Thoracic aorta (tissue), 2 donors: ENCODE measurements around the gene CAMTA2. TPM values are rescaled to one million over a fixed set of nuclear protein-coding genes. Genes with fewer than 3 reads are reported as not detected.

ENCODE experiments used
- ATAC-seq: fragments of 150-250 bp; one replicate; pipeline ENCODE4 v1.8.0; 2017; ENCODE audit warnings: low read depth; ENCODE audit not compliant: insufficient number of reproducible peaks, low FRiP score
- DNase-seq: peaks from one replicate; pipeline ENCODE4 v3.0.0-alpha.2; 2020; ENCODE audit warnings: low spot score
- H3K27ac ChIP-seq, 2 donors: fragments of 200-600 bp; sonication (generic); 1 replicate in 1 of 2; 2 replicates in 1 of 2; pipeline ENCODE4 v1.5.1; 2016; ENCODE audit warnings: mild to moderate bottlenecking in 2 of 2, moderate library complexity in 2 of 2
- H3K27me3 ChIP-seq: fragments of 200-600 bp; sonication (generic); replicated peaks from 2 replicates; pipeline ENCODE4 v1.6.0; 2016; ENCODE audit warnings: mild to moderate bottlenecking; ENCODE audit not compliant: insufficient read depth
- H3K36me3 ChIP-seq: fragments of 200-600 bp; sonication (generic); one replicate; pipeline ENCODE4 v1.5.1; 2016
- H3K4me1 ChIP-seq, 2 donors: fragments of 200-600 bp; sonication (generic); 1 replicate in 1 of 2; 2 replicates in 1 of 2; pipeline versions ENCODE4 v1.5.1 to v1.6.0; 2016; ENCODE audit warnings: low read depth in 2 of 2, mild to moderate bottlenecking in 1 of 2; ENCODE audit not compliant: control insufficient read depth in 1 of 2
- H3K4me3 ChIP-seq: fragments of 200-600 bp; sonication (generic); 2 replicates; pipeline ENCODE4 v1.5.1; 2016; ENCODE audit warnings: mild to moderate bottlenecking
- H3K9me3 ChIP-seq: fragments of 200-600 bp; sonication (generic); 2 replicates; pipeline ENCODE4 v1.5.1; 2016
- total RNA-seq, 2 donors: library from RNA; depleted of rRNA; stranded (reverse); fragments of >200 nt; gene quantifications; one replicate each; pipeline versions ENCODE4 v1.1.0 to v1.2.3, GENCODE V29; 2016
- TF ChIP-seq, protein P1 (sequence below): fragments of 200-600 bp; sonication (generic); IDR thresholded peaks from one replicate; pipeline ENCODE4 v1.5.1; 2019; ENCODE audit warnings: antibody characterized with exemption

Gene CAMTA2
- total RNA-seq, 2 donors from 2014 or later, result 31.3 to 34.0 TPM

DNA sequence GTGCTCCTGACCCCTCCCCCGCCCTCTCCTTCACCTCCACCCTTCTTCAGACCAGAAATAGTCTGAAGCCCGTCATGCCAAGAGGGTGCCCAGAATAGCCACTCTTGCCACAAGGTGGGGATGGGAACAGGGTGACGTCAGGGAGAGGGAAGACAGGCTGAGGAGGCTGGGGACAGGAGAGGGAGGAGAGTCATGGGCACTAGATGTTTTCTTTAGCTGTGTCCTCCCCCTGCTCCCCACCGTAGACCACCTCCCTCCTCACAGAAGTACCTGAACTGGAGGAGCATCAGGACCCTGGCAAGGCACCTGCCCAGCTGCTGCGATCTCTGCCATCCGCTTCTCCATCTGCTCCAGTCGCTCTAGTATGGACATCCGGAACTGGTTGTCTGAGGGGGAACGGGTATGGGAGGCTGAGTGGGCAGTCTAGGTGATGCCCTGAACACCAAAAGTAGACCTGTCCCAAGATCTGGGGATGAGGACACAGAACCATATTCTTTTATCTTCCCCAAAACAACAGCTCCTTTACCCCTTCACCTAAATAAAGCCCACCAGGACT, 13.3 kb downstream of the CAMTA2 start:
- ATAC-seq (no peak), DNase-seq (no peak)
- Histone ChIP-seq H3K36me3 (peaks cover 46% of the 10 kb centered on the region), H3K27me3 (no peaks in the 10 kb centered on the region), H3K9me3 (no peaks in the 10 kb centered on the region), H3K27ac (peak overlapping the region; percentile 20 to 33), H3K4me1 (peaks cover 0 to 24% of the 10 kb centered on the region in 2 donors), H3K4me3 (no peak overlapping the region)
- TF ChIP-seq, protein P1, sequence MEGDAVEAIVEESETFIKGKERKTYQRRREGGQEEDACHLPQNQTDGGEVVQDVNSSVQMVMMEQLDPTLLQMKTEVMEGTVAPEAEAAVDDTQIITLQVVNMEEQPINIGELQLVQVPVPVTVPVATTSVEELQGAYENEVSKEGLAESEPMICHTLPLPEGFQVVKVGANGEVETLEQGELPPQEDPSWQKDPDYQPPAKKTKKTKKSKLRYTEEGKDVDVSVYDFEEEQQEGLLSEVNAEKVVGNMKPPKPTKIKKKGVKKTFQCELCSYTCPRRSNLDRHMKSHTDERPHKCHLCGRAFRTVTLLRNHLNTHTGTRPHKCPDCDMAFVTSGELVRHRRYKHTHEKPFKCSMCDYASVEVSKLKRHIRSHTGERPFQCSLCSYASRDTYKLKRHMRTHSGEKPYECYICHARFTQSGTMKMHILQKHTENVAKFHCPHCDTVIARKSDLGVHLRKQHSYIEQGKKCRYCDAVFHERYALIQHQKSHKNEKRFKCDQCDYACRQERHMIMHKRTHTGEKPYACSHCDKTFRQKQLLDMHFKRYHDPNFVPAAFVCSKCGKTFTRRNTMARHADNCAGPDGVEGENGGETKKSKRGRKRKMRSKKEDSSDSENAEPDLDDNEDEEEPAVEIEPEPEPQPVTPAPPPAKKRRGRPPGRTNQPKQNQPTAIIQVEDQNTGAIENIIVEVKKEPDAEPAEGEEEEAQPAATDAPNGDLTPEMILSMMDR, result no peak

DNA sequence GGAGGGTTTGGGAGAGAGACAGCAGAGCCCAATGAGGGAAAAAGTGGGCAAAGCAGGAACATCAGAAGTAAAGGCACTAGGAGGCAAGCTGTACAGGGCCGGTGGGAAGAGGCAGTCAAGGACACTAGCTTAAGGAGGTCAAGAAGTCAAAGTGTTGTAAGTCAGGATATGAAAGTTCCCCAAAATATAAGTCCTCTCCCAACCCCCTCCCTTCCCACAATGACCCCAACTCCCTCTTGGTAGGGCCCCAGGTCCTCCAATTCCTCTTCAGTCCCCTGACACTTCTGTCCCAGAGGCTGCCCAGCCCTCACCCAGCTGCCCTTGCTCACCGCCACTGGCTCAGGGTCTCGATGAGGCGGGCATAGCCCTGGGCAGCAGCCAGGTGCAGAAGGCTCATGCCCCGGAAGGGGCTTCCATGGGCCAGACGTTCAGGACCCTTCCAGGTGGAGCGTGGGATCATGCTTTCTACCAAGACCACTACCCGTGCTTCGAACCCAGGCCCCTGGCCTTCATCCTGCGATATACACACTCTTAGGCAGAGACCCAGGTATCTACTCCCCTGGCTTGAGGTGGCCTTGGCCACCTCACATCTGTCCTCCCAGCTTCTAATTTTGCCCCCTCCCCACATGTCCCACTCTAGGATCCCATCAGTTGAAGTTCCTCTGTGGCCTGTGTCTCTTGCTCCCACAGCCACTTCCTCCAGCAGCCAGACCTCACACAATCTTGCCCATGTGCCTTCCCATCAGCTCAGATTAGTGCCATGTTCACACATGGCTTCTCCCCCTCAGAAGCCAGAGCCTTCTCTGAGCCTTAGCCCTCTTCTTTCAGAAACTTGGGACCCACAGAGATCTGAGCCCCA, 14.0 kb downstream of the CAMTA2 start:
- Histone ChIP-seq H3K27ac (peak overlapping the region; percentile 20 to 33), H3K27me3 (no peaks in the 10 kb centered on the region), H3K4me3 (no peak overlapping the region), H3K36me3 (peaks cover 39% of the 10 kb centered on the region), H3K9me3 (no peaks in the 10 kb centered on the region), H3K4me1 (peaks cover 5 to 32% of the 10 kb centered on the region in 2 donors)
- no peak for ATAC-seq
- DNase-seq, result no peak
- TF ChIP-seq, protein P1, result no peak

DNA sequence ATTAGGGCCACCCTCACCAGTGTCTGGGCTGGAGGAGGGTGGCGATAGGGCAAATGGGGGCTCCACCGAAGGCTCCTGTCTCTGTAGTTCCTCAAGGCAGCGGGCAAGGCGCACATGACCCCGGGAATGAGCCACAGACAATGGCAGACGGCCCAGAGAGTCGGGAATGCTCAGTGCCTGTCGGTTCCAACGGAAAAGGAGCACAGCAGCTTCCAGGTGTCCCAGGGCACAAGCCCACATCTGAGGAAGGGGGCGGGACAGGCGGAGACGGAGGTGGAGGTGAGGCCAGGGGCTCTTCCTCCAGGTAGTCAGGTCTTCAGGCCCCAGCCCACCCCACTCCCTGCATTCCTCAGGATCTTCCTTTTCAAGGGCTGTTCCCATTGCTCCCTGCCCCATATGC, 14.7 kb downstream of the CAMTA2 start:
- Histone ChIP-seq H3K27me3 (no peaks in the 10 kb centered on the region), H3K36me3 (peaks cover 33% of the 10 kb centered on the region), H3K9me3 (no peaks in the 10 kb centered on the region), H3K4me1 (peaks cover 8 to 38% of the 10 kb centered on the region in 2 donors), H3K4me3 (no peak overlapping the region), H3K27ac (peak overlapping the region in 1 of 2 donors; percentile 11)
- ATAC-seq, result no peak
- TF ChIP-seq, protein P1, result no peak
- no peak for DNase-seq

DNA sequence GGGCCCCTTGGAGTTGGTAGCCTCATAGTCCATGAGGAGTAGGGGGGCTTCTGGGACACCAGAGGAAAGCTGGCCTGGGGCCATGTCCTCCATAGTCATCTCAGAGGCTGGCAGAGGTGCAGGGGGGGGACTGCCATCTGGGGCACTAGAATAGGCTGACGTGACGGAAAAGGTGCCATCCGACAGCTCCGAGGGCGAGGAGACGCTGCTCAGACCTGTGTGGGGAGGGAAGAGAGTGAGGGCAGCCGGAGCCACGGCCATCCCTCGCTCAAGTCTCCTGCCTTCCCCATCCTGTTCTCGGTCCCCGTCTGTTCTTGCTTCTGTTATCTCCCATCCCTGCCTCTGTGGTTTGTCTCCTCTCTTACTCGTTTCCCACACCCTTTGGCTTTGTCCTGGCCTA, 15.2 kb downstream of the CAMTA2 start:
- DNase-seq (no peak), ATAC-seq (no peak)
- H3K27ac ChIP-seq, result peak overlapping the region in 1 of 2 donors; percentile 11
- H3K36me3 ChIP-seq, result peaks cover 28% of the 10 kb centered on the region
- TF ChIP-seq, protein P1, result no peak
- no peaks in the 10 kb centered on the region for H3K9me3 ChIP-seq
- no peak overlapping the region for H3K4me3 ChIP-seq
- peaks cover 8 to 38% of the 10 kb centered on the region in 2 donors for H3K4me1 ChIP-seq
- H3K27me3 ChIP-seq, result no peaks in the 10 kb centered on the region

DNA sequence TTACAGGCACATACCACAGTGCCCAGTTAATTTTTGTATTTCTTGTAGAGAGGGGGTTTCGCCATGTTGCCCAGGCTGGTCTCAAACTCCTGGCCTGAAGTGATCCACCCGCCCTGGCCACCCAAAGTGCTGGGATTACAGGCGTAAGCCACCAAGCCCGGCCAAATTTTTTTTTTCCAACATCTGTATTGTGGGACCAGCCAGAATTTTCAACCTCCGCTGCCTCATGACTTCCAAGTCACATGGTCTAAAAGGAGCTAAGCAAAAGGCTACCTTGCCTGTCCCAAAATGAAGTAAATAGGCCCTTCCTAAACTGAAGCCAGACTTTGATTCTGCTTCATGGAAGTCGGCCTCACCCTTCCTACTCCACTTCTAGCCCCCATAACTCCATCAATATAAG, 15.6 kb downstream of the CAMTA2 start:
- TF ChIP-seq, protein P1, result no peak
- ATAC-seq (no peak), DNase-seq (no peak)
- Histone ChIP-seq H3K4me3 (no peak overlapping the region), H3K9me3 (no peaks in the 10 kb centered on the region), H3K4me1 (peaks cover 8 to 38% of the 10 kb centered on the region in 2 donors), H3K36me3 (peaks cover 23% of the 10 kb centered on the region), H3K27me3 (no peaks in the 10 kb centered on the region), H3K27ac (no peak overlapping the region)
